ENCODE results near the gene PHRF1.

GRCh38 chr11:613369-613968 lies 37.2 kb downstream of the PHRF1 start:
- TF ChIP-seq, protein P1, sequence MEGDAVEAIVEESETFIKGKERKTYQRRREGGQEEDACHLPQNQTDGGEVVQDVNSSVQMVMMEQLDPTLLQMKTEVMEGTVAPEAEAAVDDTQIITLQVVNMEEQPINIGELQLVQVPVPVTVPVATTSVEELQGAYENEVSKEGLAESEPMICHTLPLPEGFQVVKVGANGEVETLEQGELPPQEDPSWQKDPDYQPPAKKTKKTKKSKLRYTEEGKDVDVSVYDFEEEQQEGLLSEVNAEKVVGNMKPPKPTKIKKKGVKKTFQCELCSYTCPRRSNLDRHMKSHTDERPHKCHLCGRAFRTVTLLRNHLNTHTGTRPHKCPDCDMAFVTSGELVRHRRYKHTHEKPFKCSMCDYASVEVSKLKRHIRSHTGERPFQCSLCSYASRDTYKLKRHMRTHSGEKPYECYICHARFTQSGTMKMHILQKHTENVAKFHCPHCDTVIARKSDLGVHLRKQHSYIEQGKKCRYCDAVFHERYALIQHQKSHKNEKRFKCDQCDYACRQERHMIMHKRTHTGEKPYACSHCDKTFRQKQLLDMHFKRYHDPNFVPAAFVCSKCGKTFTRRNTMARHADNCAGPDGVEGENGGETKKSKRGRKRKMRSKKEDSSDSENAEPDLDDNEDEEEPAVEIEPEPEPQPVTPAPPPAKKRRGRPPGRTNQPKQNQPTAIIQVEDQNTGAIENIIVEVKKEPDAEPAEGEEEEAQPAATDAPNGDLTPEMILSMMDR (IDR thresholded peaks at IDR 0.05; ENCODE audit: low read depth, low read length): no peak
- TF ChIP-seq EZH2phosphoT487 (IDR thresholded peaks at IDR 0.05; ENCODE audit: low read depth): no peak

Measured in OCI-LY3 (cell line).